Tibial nerve (tissue), 4 donors: ENCODE data around the gene GNG2.

Experiments
- CTCF ChIP-seq, 5 experiments: fragments of 200-600 bp in 3 of 5; fragments of 450-650 bp in 2 of 5; sonication (generic) in 3 of 5; IDR thresholded peaks; one replicate each; pipeline ENCODE4 v1.5.1; 2016 to 2019; ENCODE audit warnings: antibody characterized with exemption in 5 of 5, mild to moderate bottlenecking in 3 of 5, moderate library complexity in 2 of 5
- EP300 ChIP-seq, 2 donors: sonication (generic); formaldehyde crosslinking; IDR thresholded peaks; one replicate each; pipeline ENCODE4 v1.6.1; 2017; ENCODE audit warnings: antibody characterized with exemption in 2 of 2, mild to moderate bottlenecking in 1 of 2
- POLR2A ChIP-seq, 2 donors: fragments of 450-650 bp; IDR thresholded peaks; one replicate each; pipeline ENCODE4 v1.6.1; 2017; ENCODE audit warnings: antibody characterized with exemption in 2 of 2, mild to moderate bottlenecking in 2 of 2, moderate library complexity in 2 of 2

GRCh38 chr14:51821822-51822221, 38.6 kb upstream of the GNG2 start:
- TF ChIP-seq POLR2A (IDR thresholded peaks at IDR 0.05): no peak
- TF ChIP-seq CTCF (IDR thresholded peaks at IDR 0.05): no peak
- TF ChIP-seq EP300 (IDR thresholded peaks at IDR 0.05): no peak
